ENCODE results near the gene PTPA. TPM values are rescaled to one million over a fixed set of nuclear protein-coding genes. Genes with fewer than 3 reads are reported as not detected.

PTPA gene
- total RNA-seq, 1 experiment from 2014 or later = 182 TPM

GRCh38 chr9:129184596-129185122 is 73.4 kb downstream of the PTPA start:
- Histone ChIP-seq H3K9me2 (ENCODE audit: insufficient read depth) (no peaks in the 10 kb centered on the region), H3K27me3 (ENCODE audit: insufficient read depth, low read depth) (no peaks in the 10 kb centered on the region), H3K4me2 (no peak overlapping the region), H3K9me3 (ENCODE audit: insufficient read depth, low read depth) (no peaks in the 10 kb centered on the region), H3F3A (ENCODE audit: insufficient read depth, low read depth) (peaks cover 18% of the 10 kb centered on the region; the same call in 1 of the 2 replicates), H2AFZ (no peak overlapping the region), H3K4me3 (no peak overlapping the region), H3K27ac (no peak overlapping the region), H3K4me1 (replicated peaks; ENCODE audit: insufficient read depth) (peaks cover 5% of the 10 kb centered on the region; the same call in 1 of the 2 replicates), H3K79me2 (ENCODE audit: low read depth) (no peaks in the 10 kb centered on the region), H3K36me3 (ENCODE audit: low read depth) (no peaks in the 10 kb centered on the region), H4K20me1 (ENCODE audit: insufficient read depth) (no peaks in the 10 kb centered on the region)
- BruUV-seq (replicated peaks) = no TSS peak
- intact Hi-C loops (cut with micrococcal nuclease; ENCODE audit: unreplicated experiment) = no loop called here
- TF ChIP-seq EZH2 (IDR thresholded peaks at IDR 0.05; ENCODE audit: low read depth) (no peak), CTCF (conservative IDR thresholded peaks at IDR 0.05) (no peak)
- ChIA-PET POLR2A (ENCODE audit: unreplicated experiment) (interaction anchor here (0.6 to 1.1 kb wide), 3 partner anchors 9 to 291 kb away, joined by 3 to 7 read pairs (median 4); no protein-coding TSS in a partner anchor), CTCF (no interaction called here)
- no peak for DNase-seq

GRCh38 chr9:129185402-129185801 is 74.2 kb downstream of the PTPA start:
- Histone ChIP-seq H3K4me2 (no peak overlapping the region), H3K27ac (no peak overlapping the region), H3K4me3 (no peak overlapping the region), H3K27me3 (ENCODE audit: insufficient read depth, low read depth) (no peaks in the 10 kb centered on the region), H3K9me2 (ENCODE audit: insufficient read depth) (no peaks in the 10 kb centered on the region), H3F3A (ENCODE audit: insufficient read depth, low read depth) (peaks cover 16% of the 10 kb centered on the region; the same call in 1 of the 2 replicates), H3K9me3 (ENCODE audit: insufficient read depth, low read depth) (no peaks in the 10 kb centered on the region), H4K20me1 (ENCODE audit: insufficient read depth) (no peaks in the 10 kb centered on the region), H3K79me2 (ENCODE audit: low read depth) (no peaks in the 10 kb centered on the region), H3K36me3 (ENCODE audit: low read depth) (no peaks in the 10 kb centered on the region), H2AFZ (no peak overlapping the region), H3K4me1 (replicated peaks; ENCODE audit: insufficient read depth) (peaks cover 5% of the 10 kb centered on the region; the same call in 1 of the 2 replicates)
- CTCF ChIA-PET = interaction anchor here (0.6 kb wide), 1 partner anchor 124 kb away, joined by 8 read pairs; no protein-coding TSS in a partner anchor
- no TSS peak for BruUV-seq (replicated peaks)
- intact Hi-C loops (cut with micrococcal nuclease; ENCODE audit: unreplicated experiment) = no loop called here
- POLR2A ChIA-PET (ENCODE audit: unreplicated experiment) = no interaction called here
- DNase-seq = no peak
- TF ChIP-seq CTCF (conservative IDR thresholded peaks at IDR 0.05) = no peak
- TF ChIP-seq EZH2 (IDR thresholded peaks at IDR 0.05; ENCODE audit: low read depth) = no peak

- Histone ChIP-seq H3K27ac (no peak overlapping the region), H3F3A (ENCODE audit: insufficient read depth, low read depth) (peaks cover 16% of the 10 kb centered on the region; the same call in 1 of the 2 replicates), H3K9me3 (ENCODE audit: insufficient read depth, low read depth) (no peaks in the 10 kb centered on the region), H4K20me1 (ENCODE audit: insufficient read depth) (no peaks in the 10 kb centered on the region), H2AFZ (no peak overlapping the region), H3K4me2 (peak overlapping the region; percentile 31; the same call in 1 of the 2 replicates), H3K4me1 (replicated peaks; ENCODE audit: insufficient read depth) (peaks cover 5% of the 10 kb centered on the region; the same call in 1 of the 2 replicates), H3K79me2 (ENCODE audit: low read depth) (no peaks in the 10 kb centered on the region), H3K27me3 (ENCODE audit: insufficient read depth, low read depth) (no peaks in the 10 kb centered on the region), H3K36me3 (ENCODE audit: low read depth) (no peaks in the 10 kb centered on the region), H3K9me2 (ENCODE audit: insufficient read depth) (no peaks in the 10 kb centered on the region), H3K4me3 (no peak overlapping the region)
- DNase-seq = no peak
- BruUV-seq (replicated peaks) = no TSS peak
- no peak for TF ChIP-seq CTCF (conservative IDR thresholded peaks at IDR 0.05)
- no peak for TF ChIP-seq EZH2 (IDR thresholded peaks at IDR 0.05; ENCODE audit: low read depth)
- intact Hi-C loops (cut with micrococcal nuclease; ENCODE audit: unreplicated experiment) = no loop called here
- CTCF ChIA-PET = interaction anchor here (0.6 kb wide), 1 partner anchor 123 kb away, joined by 8 read pairs; no protein-coding TSS in a partner anchor
- POLR2A ChIA-PET (ENCODE audit: unreplicated experiment) = no interaction called here
Observed at GRCh38 chr9:129185991-129186390, 74.8 kb downstream of the PTPA start.

Measured in PC-9 (cell line).